Neural progenitor cell (in vitro differentiated cells): ENCODE data around the gene ZNF423. TPM values are rescaled to one million over a fixed set of nuclear protein-coding genes. Genes with fewer than 3 reads are reported as not detected.
A peak's percentile ranks its signal among the peaks of the same experiment; 100 is the strongest.

Experiments
- DNase-seq: peaks from one replicate; pipeline ENCODE4 v3.0.0-alpha.2; 2016; ENCODE audit warnings: low spot score
- H2AFZ ChIP-seq: fragments of 200-600 bp; sonication (generic); replicated peaks from 2 replicates; pipeline ENCODE4 v1.6.1; 2016; ENCODE audit warnings: antibody characterized with exemption
- H3F3A ChIP-seq: fragments of 200-600 bp; sonication (generic); 2 replicates; pipeline ENCODE4 v1.6.1; 2016; ENCODE audit warnings: antibody characterized with exemption, low read depth
- H3K27ac ChIP-seq: fragments of 200-600 bp; sonication (generic); 2 replicates; pipeline ENCODE4 v1.5.1; 2016; ENCODE audit warnings: mild to moderate bottlenecking
- H3K27me3 ChIP-seq: fragments of 200-600 bp; sonication (generic); 2 replicates; pipeline ENCODE4 v1.6.1; 2016; ENCODE audit warnings: mild to moderate bottlenecking, moderate library complexity
- H3K36me3 ChIP-seq: fragments of 200-600 bp; sonication (generic); 2 replicates; pipeline ENCODE4 v1.5.1; 2016
- H3K4me1 ChIP-seq: fragments of 200-600 bp; sonication (generic); 2 replicates; pipeline ENCODE4 v1.6.1; 2016; ENCODE audit warnings: mixed run types
- H3K4me2 ChIP-seq: fragments of 200-600 bp; sonication (generic); 2 replicates; pipeline ENCODE4 v1.6.1; 2016
- H3K4me3 ChIP-seq: fragments of 200-600 bp; sonication (generic); 2 replicates; pipeline ENCODE4 v1.5.1; 2016
- H3K79me2 ChIP-seq: fragments of 200-600 bp; sonication (generic); 2 replicates; pipeline ENCODE4 v1.6.1; 2016; ENCODE audit warnings: low read depth
- H3K9ac ChIP-seq: fragments of 200-600 bp; sonication (generic); 2 replicates; pipeline ENCODE4 v1.6.1; 2016
- H3K9me3 ChIP-seq: fragments of 200-600 bp; sonication (generic); 2 replicates; pipeline ENCODE4 v1.5.1; 2016; ENCODE audit warnings: low read depth
- H4K20me1 ChIP-seq: fragments of 200-600 bp; sonication (generic); 2 replicates; pipeline ENCODE4 v1.6.1; 2016; ENCODE audit warnings: low read depth
- H3K27ac Mint-ChIP-seq: 3 replicates; pipeline ENCODE4 v1.8.0; 2021; ENCODE audit warnings: mixed read lengths
- H3K27me3 Mint-ChIP-seq: 2 replicates; pipeline ENCODE4 v1.8.0; 2022; ENCODE audit warnings: low read depth, mild to moderate bottlenecking, inconsistent platforms, moderate library complexity, mixed read lengths; ENCODE audit not compliant: insufficient read depth
- H3K36me3 Mint-ChIP-seq: 3 replicates; pipeline ENCODE4 v1.8.0; 2021; ENCODE audit warnings: mixed read lengths
- H3K4me1 Mint-ChIP-seq: 3 replicates; pipeline ENCODE4 v1.8.0; 2021; ENCODE audit warnings: mixed read lengths
- H3K4me3 Mint-ChIP-seq: 3 replicates; pipeline ENCODE4 v1.8.0; 2021; ENCODE audit warnings: mild to moderate bottlenecking, moderate library complexity, mixed read lengths
- H3K9me3 Mint-ChIP-seq: 3 replicates; pipeline ENCODE4 v1.8.0; 2020; ENCODE audit warnings: mixed read lengths
- EZH2 ChIP-seq: fragments of 200-600 bp; sonication (generic); IDR thresholded peaks from 2 replicates; pipeline ENCODE4 v1.6.1; 2017; ENCODE audit warnings: antibody characterized with exemption, mild to moderate bottlenecking, moderate library complexity
- EZH2phosphoT487 ChIP-seq: fragments of 200-600 bp; sonication (generic); IDR thresholded peaks from 2 replicates; pipeline ENCODE4 v1.6.1; 2017; ENCODE audit warnings: antibody characterized with exemption
- total RNA-seq: library from RNA; depleted of rRNA; stranded (reverse); fragments of >200 nt; gene quantifications from 2 replicates; pipeline ENCODE4 v1.2.3, GENCODE V29; 2015; ENCODE audit warnings: low replicate concordance
- TF ChIP-seq, protein P1 (sequence below): fragments of 200-600 bp; sonication (generic); IDR thresholded peaks from 2 replicates; pipeline ENCODE4 v1.5.1; 2017; ENCODE audit warnings: antibody characterized with exemption, mild to moderate bottlenecking

ZNF423 gene
- total RNA-seq, 1 donor from 2014 or later = 21.9 TPM

DNA sequence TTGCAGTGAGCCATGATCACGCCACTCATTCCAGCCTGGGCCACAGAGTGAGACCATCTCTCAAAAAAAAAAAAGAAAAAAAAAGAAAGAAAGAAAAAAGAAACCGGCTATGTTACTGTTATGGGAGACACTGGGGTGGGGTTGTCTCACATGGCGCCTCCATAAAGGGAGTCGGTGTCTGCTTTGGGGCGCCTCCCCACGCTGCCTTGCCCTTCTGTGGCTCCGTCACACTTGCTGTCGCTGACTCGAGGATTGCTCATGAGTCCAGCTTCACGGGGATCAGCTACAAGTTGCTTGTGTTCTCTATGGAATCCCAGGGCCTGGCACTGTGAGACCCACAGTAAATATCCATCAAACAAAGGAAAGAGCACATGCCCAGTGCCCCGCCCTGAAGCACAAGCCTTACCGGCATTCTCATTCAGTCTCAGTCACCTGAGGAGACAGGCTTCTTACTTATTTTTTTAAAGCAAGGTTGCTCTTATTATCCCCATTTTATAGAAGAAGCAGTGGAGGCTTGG is 40.6 kb upstream of the ZNF423 start:
- Histone ChIP-seq H4K20me1 (no peaks in the 10 kb centered on the region), H3K4me3 (no peak overlapping the region), H3K27ac (no peak overlapping the region), H3K79me2 (no peaks in the 10 kb centered on the region), H3K9ac (no peak overlapping the region), H2AFZ (no peak overlapping the region), H3K36me3 (no peaks in the 10 kb centered on the region), H3K4me2 (no peak overlapping the region), H3K4me1 (no peaks in the 10 kb centered on the region), H3K9me3 (no peaks in the 10 kb centered on the region), H3K27me3 (no peaks in the 10 kb centered on the region), H3F3A (no peaks in the 10 kb centered on the region)
- Mint-ChIP-seq H3K4me3 (no peak overlapping the region), H3K4me1 (peaks cover 20% of the 10 kb centered on the region), H3K27me3 (peaks cover 4% of the 10 kb centered on the region), H3K36me3 (no peaks in the 10 kb centered on the region), H3K27ac (no peak overlapping the region), H3K9me3 (no peaks in the 10 kb centered on the region)
- TF ChIP-seq, protein P1, sequence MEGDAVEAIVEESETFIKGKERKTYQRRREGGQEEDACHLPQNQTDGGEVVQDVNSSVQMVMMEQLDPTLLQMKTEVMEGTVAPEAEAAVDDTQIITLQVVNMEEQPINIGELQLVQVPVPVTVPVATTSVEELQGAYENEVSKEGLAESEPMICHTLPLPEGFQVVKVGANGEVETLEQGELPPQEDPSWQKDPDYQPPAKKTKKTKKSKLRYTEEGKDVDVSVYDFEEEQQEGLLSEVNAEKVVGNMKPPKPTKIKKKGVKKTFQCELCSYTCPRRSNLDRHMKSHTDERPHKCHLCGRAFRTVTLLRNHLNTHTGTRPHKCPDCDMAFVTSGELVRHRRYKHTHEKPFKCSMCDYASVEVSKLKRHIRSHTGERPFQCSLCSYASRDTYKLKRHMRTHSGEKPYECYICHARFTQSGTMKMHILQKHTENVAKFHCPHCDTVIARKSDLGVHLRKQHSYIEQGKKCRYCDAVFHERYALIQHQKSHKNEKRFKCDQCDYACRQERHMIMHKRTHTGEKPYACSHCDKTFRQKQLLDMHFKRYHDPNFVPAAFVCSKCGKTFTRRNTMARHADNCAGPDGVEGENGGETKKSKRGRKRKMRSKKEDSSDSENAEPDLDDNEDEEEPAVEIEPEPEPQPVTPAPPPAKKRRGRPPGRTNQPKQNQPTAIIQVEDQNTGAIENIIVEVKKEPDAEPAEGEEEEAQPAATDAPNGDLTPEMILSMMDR = no peak
- TF ChIP-seq EZH2 (no peak), EZH2phosphoT487 (no peak)
- no peak for DNase-seq

DNA sequence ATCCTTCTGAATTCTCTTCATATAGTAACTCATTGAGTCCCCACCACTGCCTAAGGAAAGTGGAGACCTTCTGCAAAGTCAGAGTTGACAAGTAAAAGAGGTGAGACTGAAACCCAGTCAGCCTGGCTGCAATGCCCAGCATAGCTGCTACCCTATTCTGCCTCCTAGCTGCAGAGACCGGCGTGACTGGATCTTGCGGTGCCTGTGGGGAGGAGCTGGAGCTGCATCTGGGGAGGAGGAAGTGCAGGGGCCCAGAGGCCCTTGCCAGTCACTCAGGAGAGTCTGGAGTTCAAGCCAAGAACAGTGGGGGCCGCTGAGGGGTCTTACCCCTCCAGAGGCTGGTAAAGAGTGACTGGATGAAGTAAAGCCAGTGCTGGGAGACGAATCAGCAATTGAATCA is 35.0 kb upstream of the ZNF423 start:
- H3K79me2 ChIP-seq = no peaks in the 10 kb centered on the region
- H4K20me1 ChIP-seq = no peaks in the 10 kb centered on the region
- H3K4me3 ChIP-seq = no peak overlapping the region
- H3K9me3 Mint-ChIP-seq = peaks cover 6% of the 10 kb centered on the region
- H3K4me1 Mint-ChIP-seq = peaks cover 13% of the 10 kb centered on the region
- DNase-seq = peak; percentile 73
- TF ChIP-seq, protein P1 = peak; percentile 67
- no peak for TF ChIP-seq EZH2phosphoT487
- no peak overlapping the region for H2AFZ ChIP-seq
- H3K27ac Mint-ChIP-seq = peak overlapping the region; percentile 44
- H3K36me3 Mint-ChIP-seq = no peaks in the 10 kb centered on the region
- H3K9ac ChIP-seq = no peak overlapping the region
- H3K27me3 ChIP-seq = no peaks in the 10 kb centered on the region
- peak overlapping the region; percentile 14 for H3K4me3 Mint-ChIP-seq
- no peaks in the 10 kb centered on the region for H3K4me1 ChIP-seq
- H3K4me2 ChIP-seq = no peak overlapping the region
- H3K9me3 ChIP-seq = no peaks in the 10 kb centered on the region
- H3K27me3 Mint-ChIP-seq = peaks cover 17% of the 10 kb centered on the region
- H3K27ac ChIP-seq = no peak overlapping the region
- H3F3A ChIP-seq = no peaks in the 10 kb centered on the region
- H3K36me3 ChIP-seq = no peaks in the 10 kb centered on the region

DNA sequence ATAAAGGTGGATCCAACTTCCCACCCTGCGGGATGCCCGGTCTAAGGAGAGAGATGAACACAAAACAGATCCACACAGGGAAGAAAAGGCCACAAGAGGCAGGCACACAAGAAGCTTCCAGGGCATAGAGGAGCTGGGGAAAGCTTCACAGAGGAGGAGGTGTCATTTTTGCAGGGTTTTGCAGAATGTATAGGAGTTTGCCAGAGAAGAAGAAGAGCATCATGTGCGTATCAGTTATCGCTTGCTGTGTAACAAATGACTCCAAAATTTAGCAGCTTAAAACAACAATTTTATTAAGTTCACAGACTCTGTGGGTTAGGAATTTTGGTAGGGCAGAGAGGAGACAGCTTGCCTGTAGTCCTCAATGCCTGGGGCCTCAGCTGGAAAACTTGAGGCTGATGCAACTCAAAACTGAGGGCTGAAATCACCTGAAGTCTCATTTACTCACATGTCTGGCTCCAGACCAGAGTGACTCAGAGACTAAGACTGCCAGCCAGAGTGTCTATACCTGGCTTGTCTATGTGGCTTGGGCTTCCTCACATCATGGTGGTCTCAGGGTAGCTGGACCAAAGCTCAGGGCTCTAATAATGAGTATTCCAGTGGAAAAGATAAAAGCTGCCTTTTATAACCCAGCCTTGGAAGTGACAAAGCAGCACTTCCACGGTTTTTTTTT is 33.9 kb upstream of the ZNF423 start:
- no peak for DNase-seq
- no peak overlapping the region for H3K27ac ChIP-seq
- no peak overlapping the region for H2AFZ ChIP-seq
- no peaks in the 10 kb centered on the region for H4K20me1 ChIP-seq
- Mint-ChIP-seq H3K4me1 (peaks cover 16% of the 10 kb centered on the region), H3K4me3 (peak overlapping the region; percentile 1), H3K27me3 (peaks cover 17% of the 10 kb centered on the region), H3K9me3 (peaks cover 6% of the 10 kb centered on the region), H3K27ac (peak overlapping the region; percentile 90), H3K36me3 (no peaks in the 10 kb centered on the region)
- H3K4me2 ChIP-seq = no peak overlapping the region
- H3K36me3 ChIP-seq = no peaks in the 10 kb centered on the region
- TF ChIP-seq EZH2phosphoT487 (no peak), EZH2 (no peak)
- TF ChIP-seq, protein P1 = no peak
- no peak overlapping the region for H3K4me3 ChIP-seq
- H3K79me2 ChIP-seq = no peaks in the 10 kb centered on the region
- no peaks in the 10 kb centered on the region for H3K9me3 ChIP-seq
- H3K4me1 ChIP-seq = no peaks in the 10 kb centered on the region
- no peak overlapping the region for H3K9ac ChIP-seq
- no peaks in the 10 kb centered on the region for H3K27me3 ChIP-seq
- no peaks in the 10 kb centered on the region for H3F3A ChIP-seq
